NB4 (cell line): ENCODE results near the gene XRCC6.

ENCODE experiments used
- DNase-seq: peaks from one replicate; pipeline ENCODE4 v3.0.0; 2010; ENCODE audit warnings: low read depth
- H3K4me3 ChIP-seq: one replicate; pipeline ENCODE4 v1.5.1; 2011; ENCODE audit warnings: mild to moderate bottlenecking, low read depth, low read length, moderate library complexity
- MAX ChIP-seq: IDR thresholded peaks from 2 replicates; pipeline ENCODE4 v1.6.1; 2011; ENCODE audit warnings: low read depth, low read length
- MYC ChIP-seq: IDR thresholded peaks from 2 replicates; pipeline ENCODE4 v1.6.1; 2011; ENCODE audit warnings: low read depth, low read length
- POLR2A ChIP-seq: IDR thresholded peaks from 2 replicates; pipeline ENCODE4 v1.6.1; 2011; ENCODE audit warnings: mild to moderate bottlenecking; ENCODE audit not compliant: insufficient read length; ENCODE audit errors: extremely low read depth
- TF ChIP-seq, protein P1 (sequence below): IDR thresholded peaks from one replicate; pipeline ENCODE4 v1.5.1; 2012; ENCODE audit warnings: low read depth, low read length

The XRCC6 gene

DNA sequence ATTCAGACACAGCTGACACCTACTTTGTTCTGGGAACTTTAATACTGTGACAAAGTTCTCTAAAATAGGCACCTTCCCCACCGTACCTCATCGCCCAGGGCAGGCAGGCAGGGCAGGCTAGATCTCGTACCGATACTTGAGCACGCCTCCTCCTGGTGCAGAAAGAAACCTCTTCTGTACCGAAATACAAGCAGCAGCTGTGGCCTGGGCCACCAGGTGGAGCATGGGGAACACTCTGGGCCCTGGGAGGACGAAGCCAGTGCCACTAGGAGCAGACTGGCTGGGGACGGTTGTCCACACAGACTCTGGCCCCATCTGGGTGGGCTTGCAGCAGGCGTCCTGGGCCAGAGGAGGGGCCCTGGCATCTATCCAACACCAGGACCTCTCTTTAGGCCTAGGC is 44.2 kb upstream of the XRCC6 start:
- DNase-seq = peak; percentile 68
- TF ChIP-seq MYC (no peak), MAX (peak; percentile 27; the same call in 1 of the 2 replicates)
- TF ChIP-seq, protein P1, sequence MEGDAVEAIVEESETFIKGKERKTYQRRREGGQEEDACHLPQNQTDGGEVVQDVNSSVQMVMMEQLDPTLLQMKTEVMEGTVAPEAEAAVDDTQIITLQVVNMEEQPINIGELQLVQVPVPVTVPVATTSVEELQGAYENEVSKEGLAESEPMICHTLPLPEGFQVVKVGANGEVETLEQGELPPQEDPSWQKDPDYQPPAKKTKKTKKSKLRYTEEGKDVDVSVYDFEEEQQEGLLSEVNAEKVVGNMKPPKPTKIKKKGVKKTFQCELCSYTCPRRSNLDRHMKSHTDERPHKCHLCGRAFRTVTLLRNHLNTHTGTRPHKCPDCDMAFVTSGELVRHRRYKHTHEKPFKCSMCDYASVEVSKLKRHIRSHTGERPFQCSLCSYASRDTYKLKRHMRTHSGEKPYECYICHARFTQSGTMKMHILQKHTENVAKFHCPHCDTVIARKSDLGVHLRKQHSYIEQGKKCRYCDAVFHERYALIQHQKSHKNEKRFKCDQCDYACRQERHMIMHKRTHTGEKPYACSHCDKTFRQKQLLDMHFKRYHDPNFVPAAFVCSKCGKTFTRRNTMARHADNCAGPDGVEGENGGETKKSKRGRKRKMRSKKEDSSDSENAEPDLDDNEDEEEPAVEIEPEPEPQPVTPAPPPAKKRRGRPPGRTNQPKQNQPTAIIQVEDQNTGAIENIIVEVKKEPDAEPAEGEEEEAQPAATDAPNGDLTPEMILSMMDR = peak; percentile 79
- no peak overlapping the region for H3K4me3 ChIP-seq

DNA sequence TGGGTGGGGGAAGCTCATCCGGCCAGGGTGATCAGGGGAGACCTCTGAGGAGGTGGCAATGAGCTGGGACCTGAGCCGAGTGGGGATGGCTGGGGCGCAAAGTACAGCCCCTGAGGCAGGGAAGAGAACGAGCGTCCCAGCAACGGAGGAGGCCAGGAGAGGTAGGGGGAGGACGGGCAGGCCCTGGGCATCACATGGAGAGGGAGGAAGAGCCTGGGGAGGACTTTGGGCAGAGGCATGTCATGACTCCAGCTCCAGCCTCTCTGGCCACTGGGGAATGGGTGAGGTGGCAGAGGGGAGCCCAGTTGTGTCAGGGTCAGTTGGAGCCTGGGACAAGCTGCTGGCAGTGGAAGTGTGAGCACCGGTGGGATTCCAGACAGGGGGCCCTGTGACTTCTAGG is 43.0 kb upstream of the XRCC6 start:
- no peak overlapping the region for H3K4me3 ChIP-seq
- DNase-seq = no peak
- TF ChIP-seq MYC = no peak

DNA sequence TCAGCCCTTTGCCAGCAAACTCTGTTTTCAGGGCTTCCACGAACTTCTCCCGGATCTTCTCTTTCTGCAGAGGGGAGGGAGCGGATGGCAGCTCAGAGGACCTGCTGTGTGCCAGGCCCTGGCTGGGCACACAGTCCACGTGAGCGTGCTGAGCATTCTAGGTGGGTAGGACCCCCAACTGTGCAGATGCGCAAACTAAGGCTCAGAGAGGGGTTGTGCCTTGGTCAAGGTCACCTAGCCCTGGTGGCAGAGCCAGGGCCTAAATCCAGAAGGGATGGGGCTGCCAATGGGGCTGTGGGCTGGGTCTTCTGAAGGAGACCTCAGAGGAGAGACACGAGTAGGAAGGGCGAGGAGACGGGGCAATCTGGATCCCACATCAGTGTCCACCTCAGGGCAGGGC is 42.3 kb upstream of the XRCC6 start:
- TF ChIP-seq POLR2A (no peak), MYC (no peak), MAX (no peak)
- TF ChIP-seq, protein P1 = no peak
- H3K4me3 ChIP-seq = no peak overlapping the region
- no peak for DNase-seq

DNA sequence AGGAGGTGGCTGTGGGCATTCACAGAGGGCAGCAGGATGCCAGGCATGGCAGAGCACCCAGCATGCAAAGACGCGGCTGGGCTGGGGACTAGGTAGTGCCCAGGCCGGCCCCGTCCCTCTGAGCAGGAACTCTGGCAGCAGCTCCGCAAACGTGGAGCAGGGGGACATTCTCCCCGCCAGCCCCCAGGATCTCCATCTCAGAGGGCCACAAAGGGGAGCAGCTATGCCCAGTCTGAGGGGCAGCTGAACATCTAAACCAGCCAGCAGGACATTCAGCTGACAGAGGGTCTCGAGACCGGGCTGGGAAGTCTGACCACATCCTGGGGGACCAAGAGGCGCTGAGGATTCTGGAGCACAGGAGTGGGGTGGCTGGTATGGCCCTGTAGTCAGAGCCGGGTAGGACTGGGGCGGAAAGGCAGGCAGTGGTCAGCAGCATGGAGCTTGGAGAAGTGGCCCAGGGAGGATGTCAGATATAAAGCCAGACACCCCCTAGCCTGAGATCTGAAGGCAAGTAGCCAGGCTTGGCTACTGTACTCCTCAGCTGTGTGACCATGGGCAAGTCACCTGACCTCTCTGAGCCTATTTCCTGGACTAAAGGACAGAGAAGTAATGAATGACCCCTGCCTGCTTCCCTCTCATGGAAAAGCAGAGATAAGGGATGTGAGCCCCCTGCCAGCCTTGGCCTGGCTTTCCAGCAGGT is 41.6 kb upstream of the XRCC6 start:
- no peak for DNase-seq
- no peak for TF ChIP-seq MYC
- no peak for TF ChIP-seq MAX
- TF ChIP-seq, protein P1 = no peak
- TF ChIP-seq POLR2A = no peak

GRCh38 chr22:41579997-41580355 is 41.1 kb upstream of the XRCC6 start:
- TF ChIP-seq POLR2A = no peak
- TF ChIP-seq MYC = no peak
- TF ChIP-seq, protein P1 = no peak
- TF ChIP-seq MAX = no peak
- H3K4me3 ChIP-seq = no peak overlapping the region
- no peak for DNase-seq

More for the DNA sequence above, 41.6 kb upstream of the XRCC6 start:
- no peak overlapping the region for H3K4me3 ChIP-seq

GRCh38 chr22:41582694-41583093 is 38.4 kb upstream of the XRCC6 start:
- no peak overlapping the region for H3K4me3 ChIP-seq
- TF ChIP-seq MYC (no peak), POLR2A (no peak)
- no peak for DNase-seq

DNA sequence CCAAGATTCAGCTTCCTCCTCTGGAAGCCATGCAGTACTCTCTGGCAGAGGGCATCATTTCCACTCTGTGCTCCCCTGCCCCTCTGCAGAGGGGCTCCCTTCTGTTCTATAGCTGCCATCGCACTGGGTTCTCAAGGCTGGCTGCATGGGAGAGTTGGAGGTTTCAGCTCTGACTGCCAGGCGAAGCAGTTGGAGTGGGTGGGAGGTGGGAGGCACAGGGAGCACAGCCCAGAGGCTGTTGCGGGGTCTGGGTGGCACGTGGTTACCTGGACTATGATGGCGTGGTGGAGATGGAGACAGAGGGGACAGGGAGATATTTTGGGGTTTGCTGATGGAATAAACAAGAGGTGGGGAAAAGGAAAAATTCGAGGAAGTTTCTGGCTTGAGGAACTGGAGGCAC is 36.2 kb upstream of the XRCC6 start:
- no peak for DNase-seq
- no peak overlapping the region for H3K4me3 ChIP-seq
- no peak for TF ChIP-seq MAX
- TF ChIP-seq, protein P1 = no peak
- no peak for TF ChIP-seq MYC
- no peak for TF ChIP-seq POLR2A
